ENCODE results near the gene AMBP.

The AMBP gene

DNA sequence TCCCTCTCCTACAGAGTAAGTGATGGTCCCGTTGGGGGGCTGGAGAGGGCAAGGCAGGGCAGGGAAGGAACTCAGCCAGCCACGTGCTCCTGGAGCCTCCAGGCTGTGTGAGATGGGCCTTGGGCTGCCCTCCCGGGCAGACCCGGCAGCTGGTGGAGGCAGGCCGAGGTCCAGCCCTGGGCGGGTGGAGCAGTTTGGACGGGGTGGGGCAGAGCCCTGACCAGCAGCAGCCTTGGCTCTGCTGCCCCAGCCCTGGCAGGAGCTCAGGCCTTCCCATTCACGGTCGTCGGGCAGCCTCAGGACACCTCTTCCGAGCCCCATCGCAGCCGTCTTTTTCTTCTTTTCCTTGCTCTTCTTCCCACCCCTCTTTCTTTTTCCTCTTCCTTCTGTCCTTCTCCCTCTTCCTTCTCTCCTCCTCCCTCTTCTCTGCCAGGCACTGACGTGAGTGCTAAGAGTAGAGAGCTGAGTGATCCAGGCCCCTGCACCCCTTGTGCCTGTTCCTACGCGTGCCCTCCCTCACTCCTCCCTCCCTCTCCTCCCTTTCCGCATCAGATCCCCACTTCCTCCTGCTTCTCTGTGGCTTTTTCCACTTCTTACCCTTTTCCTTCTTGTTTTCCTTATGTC is 42.8 kb downstream of the AMBP start:
- H3K4me3 ChIP-seq (ENCODE audit: low read depth, low read length): no peak overlapping the region
- TF ChIP-seq, protein P1, sequence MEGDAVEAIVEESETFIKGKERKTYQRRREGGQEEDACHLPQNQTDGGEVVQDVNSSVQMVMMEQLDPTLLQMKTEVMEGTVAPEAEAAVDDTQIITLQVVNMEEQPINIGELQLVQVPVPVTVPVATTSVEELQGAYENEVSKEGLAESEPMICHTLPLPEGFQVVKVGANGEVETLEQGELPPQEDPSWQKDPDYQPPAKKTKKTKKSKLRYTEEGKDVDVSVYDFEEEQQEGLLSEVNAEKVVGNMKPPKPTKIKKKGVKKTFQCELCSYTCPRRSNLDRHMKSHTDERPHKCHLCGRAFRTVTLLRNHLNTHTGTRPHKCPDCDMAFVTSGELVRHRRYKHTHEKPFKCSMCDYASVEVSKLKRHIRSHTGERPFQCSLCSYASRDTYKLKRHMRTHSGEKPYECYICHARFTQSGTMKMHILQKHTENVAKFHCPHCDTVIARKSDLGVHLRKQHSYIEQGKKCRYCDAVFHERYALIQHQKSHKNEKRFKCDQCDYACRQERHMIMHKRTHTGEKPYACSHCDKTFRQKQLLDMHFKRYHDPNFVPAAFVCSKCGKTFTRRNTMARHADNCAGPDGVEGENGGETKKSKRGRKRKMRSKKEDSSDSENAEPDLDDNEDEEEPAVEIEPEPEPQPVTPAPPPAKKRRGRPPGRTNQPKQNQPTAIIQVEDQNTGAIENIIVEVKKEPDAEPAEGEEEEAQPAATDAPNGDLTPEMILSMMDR (IDR thresholded peaks at IDR 0.05; ENCODE audit: low read depth, low read length): no peak

DNA sequence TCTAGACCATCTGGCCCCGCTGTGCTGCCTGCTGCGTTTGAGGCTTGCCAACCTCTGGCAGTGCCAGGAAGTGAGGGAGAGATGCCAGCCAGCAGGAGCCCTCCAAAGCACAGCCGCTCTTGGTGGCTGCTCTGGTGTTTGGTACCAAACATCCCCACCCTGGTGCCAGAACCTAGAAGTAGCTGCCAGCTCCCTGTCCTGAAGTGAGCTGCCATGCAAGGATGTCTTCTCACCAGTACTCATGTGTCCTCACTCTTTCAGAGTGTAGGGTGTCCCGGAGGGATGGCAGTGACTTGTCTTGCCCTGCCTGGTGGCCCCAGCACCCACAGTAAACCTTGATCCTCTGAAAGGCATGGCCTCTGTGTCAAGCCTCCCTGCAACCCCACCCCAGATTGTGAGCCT is 43.4 kb downstream of the AMBP start:
- H3K4me3 ChIP-seq (ENCODE audit: low read depth, low read length): no peak overlapping the region
- TF ChIP-seq, protein P1 (IDR thresholded peaks at IDR 0.05; ENCODE audit: low read depth, low read length): no peak

DNA sequence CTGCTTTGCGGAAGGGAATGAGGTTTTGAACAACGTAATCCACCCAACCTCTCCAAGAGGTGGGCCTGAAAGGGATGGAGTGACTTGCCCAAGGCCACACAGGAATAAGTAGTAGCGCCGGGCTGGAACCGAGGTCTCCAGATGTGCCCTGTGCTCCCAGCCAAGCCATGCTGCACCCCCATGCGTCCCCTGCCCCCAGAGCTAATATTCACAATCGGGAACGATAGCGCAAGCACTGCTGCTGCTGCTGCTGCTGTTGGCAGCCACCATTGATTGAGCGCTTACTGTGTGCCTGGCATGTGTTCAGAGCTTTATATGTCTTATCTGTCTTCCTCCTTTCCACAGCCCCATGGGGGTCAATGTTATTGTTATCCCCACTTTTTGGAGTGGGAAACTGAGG is 43.9 kb downstream of the AMBP start:
- H3K4me3 ChIP-seq (ENCODE audit: low read depth, low read length): no peak overlapping the region
- TF ChIP-seq, protein P1 (IDR thresholded peaks at IDR 0.05; ENCODE audit: low read depth, low read length): no peak

DNA sequence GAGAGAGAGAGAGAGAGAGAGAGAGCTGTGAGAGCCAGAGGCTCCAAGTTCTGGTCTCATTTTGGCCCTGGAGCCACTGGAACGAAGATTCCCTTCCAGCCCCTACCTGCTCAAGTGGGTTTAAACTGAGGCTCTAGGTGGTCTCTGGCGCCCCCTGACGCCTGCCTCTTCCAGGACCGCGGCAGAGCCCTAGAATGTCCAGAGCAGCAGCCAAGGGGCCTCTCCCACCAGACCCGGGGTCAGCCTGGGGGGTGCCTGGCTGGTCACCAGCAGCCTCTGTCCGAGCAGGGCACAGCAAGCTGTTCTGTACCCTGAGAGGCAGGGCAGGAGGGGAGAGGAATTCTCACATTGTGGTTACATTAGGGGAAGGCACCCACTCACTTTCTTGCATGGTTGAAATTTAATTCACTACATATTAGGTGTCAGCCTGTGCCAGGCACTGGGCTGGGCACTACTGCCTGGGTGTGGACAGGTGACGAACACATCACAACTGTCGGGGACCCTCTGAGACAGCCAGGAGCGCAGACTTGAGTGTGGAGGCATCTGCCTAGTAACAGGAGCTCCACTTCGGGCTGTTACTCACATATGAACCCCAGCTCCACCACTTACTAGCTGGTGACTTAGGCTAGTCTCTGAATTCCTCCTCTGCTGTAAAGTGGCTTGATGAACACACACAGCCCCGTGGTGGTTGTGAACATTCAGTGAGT is 44.5 kb downstream of the AMBP start:
- TF ChIP-seq, protein P1 (IDR thresholded peaks at IDR 0.05; ENCODE audit: low read depth, low read length): peak; percentile 41; the same call in 1 of the 2 replicates
- no peak overlapping the region for H3K4me3 ChIP-seq (ENCODE audit: low read depth, low read length)

DNA sequence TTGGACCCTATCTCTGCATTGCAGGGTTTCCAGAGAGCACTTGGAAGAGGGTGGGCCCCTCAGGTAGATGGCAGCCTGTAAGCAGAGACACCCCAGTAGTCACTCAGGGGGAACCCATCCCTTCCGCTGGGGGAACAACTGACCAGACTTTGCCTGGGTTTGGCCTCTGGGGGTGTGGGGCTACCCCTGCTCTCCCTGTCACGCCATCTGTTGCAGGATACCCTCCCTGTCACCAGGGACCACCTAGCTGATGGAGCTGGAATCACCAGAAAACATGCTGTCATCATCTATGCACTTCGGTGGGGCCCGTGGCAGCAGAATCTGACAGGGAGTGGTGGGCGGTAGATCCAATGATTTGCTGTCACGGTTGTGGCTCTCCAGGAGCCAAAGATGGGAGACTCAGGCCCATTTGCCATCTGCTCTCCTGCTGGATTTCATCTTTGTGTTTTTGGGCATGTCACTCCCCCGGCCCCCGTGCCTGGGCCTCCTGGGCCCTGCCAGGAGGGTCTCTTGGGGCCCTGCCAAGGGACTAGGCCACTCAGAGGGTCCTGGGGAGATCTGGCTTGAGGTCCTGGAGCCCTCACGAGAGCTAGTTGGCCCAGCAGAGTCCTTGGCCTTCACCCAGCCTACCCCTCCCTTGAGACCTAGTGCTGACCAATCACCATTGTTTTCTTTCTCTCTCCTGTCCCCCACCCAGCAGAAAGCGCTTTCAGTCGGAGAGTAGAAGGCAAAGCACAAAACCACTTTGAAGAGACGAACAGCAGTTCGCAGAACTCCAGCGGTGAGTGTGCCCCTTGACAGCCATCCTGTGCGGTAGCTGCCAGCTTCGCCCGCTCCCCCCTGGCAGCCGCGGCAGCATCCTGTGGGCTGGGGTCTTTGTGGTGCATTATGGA is 45.9 kb downstream of the AMBP start:
- TF ChIP-seq, protein P1 (IDR thresholded peaks at IDR 0.05; ENCODE audit: low read depth, low read length): no peak

DNA sequence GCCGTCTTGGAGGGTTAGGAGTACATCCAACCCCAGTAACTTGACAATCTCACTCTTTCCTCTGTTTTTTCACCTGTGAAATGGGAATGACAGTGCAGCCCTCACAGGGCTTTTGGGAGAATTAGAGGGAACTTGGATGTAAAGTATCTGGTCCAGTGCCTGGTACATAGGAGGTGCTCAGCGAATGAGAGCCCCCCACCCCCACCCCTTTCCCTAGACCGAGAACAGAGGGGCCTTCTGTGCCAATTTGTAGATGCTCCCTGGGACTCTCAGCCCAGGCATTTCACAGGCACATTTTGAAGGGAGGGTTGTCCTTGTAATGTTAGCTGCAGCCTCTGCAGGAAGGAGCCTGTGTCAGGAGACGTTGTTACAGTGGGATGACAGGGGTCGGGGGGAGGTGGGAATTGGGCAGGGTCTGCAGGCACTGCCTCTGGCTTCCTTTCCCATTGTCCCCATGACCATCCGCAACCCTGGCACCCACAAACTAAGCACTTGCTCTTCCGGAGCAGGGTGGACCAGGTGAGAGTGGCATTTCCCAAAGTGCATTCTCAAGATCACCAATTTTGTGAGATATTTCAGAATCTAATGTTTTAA is 47.0 kb downstream of the AMBP start:
- H3K4me3 ChIP-seq (ENCODE audit: low read depth, low read length): no peak overlapping the region
- TF ChIP-seq, protein P1 (IDR thresholded peaks at IDR 0.05; ENCODE audit: low read depth, low read length): no peak

More for the DNA sequence above, 45.9 kb downstream of the AMBP start:
- no peak overlapping the region for H3K4me3 ChIP-seq (ENCODE audit: low read depth, low read length)
